ENCODE measurements around the gene LPIN2. TPM values are rescaled to one million over a fixed set of nuclear protein-coding genes. Genes with fewer than 3 reads are reported as not detected.

The LPIN2 gene
- total and polyA plus RNA-seq, 2 of the 13 experiments (the other 11 are each of a cell fraction or from before 2014, with no cell fraction given): 46.0 to 119 TPM

- TF ChIP-seq NFAT5 (CRISPR knock-in tag; IDR thresholded peaks at IDR 0.05): no peak
- TF ChIP-seq ZFX (CRISPR knock-in tag; IDR thresholded peaks at IDR 0.05; ENCODE audit: low read depth): no peak; the same call in 1 of the 2 replicates
- TF ChIP-seq KIAA2018 (CRISPR knock-in tag; IDR thresholded peaks at IDR 0.05; ENCODE audit: borderline replicate concordance): no peak
- peak; percentile 67 for TF ChIP-seq RCOR2 (CRISPR knock-in tag; IDR thresholded peaks at IDR 0.05)
- peak; percentile 58 for TF ChIP-seq CEBPG (CRISPR knock-in tag; IDR thresholded peaks at IDR 0.05)
- no peak for TF ChIP-seq ZSCAN25 (CRISPR knock-in tag; IDR thresholded peaks at IDR 0.05)
- 0 out of 2 replicates have a peak, but pooled peaks have one; percentile 61 for TF ChIP-seq ZNF414 (CRISPR knock-in tag; IDR thresholded peaks at IDR 0.05)
- TF ChIP-seq CREBL2 (CRISPR knock-in tag; IDR thresholded peaks at IDR 0.05; ENCODE audit: borderline replicate concordance): no peak
- TF ChIP-seq NR0B2 (CRISPR knock-in tag; IDR thresholded peaks at IDR 0.05): no peak
- no peak for TF ChIP-seq ZNF274 (CRISPR knock-in tag; IDR thresholded peaks at IDR 0.05)
- TF ChIP-seq GATAD2A (CRISPR knock-in tag; IDR thresholded peaks at IDR 0.05): peak; percentile 94
- TF ChIP-seq CC2D1A (CRISPR knock-in tag; IDR thresholded peaks at IDR 0.05): no peak
- TF ChIP-seq POLR2G (IDR thresholded peaks at IDR 0.05; ENCODE audit: low read depth, low read length): no peak
- no peak for TF ChIP-seq TGIF2 (CRISPR knock-in tag; IDR thresholded peaks at IDR 0.05)
Observed at GRCh38 chr18:3058328-3059191, 45.6 kb upstream of the LPIN2 start (continued).

Measured in HepG2 (cell line).